Dedifferentiated amniotic fluid mesenchymal stem cell (primary cell): ENCODE measurements around the gene SIPA1.
A peak's percentile ranks its signal among the peaks of the same experiment; 100 is the strongest.

ENCODE experiments used
- DNase-seq: peaks from one replicate; pipeline ENCODE4 v3.0.0-alpha.2; 2016; ENCODE audit errors: extremely low spot score

Gene SIPA1

DNA sequence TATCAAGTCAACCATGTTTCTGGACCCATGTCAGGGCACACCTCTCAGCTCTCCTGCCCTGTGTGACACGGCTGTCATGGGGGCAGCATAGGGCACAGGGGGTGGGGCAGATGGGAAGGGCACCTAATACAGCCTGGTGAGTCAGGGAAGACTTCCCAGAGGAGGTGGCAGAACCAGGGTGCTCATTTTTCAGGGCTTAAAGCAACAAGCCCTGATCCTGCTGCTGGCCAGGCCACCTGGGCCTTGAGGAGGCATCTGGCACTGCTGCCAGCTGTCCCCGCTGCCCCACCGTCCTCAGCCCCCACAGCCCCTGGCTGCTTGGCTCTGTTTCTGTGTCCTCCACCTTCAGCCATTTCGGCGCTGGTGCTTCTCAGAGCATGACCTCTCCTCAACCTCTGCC, 28.2 kb upstream of the SIPA1 start:
- no peak for DNase-seq

DNA sequence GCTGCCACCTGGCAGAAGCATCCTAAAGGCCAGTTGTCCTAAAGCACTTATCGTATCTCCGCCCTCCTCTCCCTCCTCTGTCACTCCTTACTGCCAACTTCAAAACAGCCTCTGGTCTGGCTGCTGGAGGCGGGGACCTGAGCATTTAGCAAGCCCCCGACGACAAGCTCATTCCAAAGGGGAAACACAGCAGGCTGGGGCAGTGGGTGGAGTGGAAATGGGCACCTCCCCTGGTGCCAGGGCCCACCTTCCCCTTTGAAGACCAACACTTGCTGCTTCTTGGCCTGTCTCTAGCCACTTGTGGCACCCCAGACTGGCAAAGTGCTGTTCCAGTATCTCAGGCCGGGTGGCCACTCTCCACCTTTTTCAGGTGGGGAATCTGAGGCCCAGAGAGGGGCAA, 27.5 kb upstream of the SIPA1 start:
- DNase-seq: no peak

DNA sequence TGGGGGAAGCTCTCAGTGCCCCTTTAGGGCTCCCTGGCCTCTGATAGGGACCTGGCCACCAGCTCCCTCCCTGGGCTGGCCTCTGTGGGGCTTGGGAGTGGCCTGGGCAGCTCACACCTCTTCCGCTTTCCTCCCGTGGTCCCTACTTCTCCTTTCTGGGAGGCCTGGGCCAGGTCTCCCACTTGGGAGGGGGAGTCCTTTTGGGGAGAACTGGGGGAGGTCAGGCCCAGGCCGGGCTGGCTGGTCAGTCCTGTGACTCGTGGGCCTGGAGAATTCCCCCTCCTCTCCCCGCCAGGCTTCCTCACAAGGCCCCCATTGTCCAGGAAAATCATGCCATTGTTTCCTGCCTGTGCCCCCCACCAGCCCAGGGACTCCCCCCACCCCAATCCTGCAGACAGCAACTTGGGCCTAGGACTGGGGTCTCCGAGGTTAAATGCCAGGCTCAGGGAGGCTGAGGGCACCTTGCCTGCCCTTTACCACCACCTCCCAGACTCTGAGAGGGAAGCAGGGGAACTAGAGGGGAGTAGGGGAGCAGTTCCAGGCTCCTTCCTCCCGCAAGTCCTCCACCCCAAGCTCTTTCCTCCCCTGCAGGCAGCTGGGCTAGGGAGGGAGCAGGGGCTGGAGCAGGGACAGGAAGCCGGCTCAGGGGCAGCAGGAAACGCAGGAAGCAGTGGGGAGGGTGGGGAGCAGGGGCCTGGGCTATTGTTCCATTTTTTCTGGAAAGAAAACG, 26.7 kb upstream of the SIPA1 start:
- DNase-seq: no peak

DNA sequence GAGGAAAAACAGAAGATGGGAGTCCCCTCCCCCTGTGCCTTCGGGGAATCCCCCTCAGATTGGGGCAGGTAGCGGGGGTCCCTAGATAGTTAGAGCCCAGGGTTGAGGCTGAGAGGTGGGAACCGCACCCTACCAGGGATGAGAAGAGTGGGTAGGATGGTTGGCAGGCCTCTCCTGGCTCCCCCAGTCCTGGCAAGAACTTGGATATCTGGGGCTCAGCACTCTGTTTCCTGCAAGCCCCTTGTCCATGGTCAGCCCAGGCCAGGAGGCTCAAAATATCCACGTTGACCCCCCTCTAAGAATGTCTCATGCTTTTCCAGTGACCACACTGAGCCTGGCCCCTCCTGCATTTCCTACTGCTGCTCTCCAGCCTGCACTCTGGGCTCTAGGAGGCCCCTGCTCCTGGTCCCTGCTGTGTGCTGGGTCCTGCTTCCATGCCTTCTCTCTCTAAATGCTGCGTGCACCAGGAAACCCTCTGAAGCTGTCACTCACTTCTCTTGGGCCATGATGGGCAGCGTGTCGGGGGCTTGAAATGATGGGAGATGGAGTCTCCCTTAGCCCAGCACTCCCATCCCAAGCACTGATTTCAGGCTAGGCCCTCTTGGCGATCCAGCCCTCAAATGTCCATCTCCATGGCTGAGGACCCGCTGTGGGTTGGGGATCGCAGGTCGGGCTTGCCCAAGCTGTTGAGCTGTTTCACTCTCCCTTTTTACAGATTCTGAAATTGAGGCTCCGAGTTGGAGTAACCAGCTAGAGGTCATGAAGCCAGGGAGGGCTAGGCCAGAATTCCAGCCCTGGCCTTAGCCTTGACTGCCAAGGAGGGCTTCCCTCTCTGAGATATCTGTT, 25.9 kb upstream of the SIPA1 start:
- no peak for DNase-seq

DNA sequence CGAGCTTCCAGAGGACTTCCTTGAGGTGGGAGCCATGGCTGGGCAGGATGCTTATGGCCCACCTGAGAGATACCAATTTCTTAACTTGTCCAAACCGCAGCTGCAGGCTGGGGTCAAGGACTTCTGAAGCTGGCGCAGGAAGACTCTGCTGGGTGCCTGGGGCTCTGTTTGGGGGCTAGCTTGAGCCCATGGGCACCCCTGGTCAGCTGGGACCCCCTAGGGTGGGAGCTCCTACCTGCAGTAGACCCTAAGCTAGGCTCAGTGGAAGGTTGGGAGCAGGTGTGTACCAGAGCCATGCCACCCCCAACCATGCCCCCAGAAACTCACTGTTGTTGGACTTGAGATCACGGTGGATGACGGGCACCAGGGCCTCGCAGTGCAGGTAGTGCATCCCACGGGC, 25.2 kb upstream of the SIPA1 start:
- DNase-seq: no peak

DNA sequence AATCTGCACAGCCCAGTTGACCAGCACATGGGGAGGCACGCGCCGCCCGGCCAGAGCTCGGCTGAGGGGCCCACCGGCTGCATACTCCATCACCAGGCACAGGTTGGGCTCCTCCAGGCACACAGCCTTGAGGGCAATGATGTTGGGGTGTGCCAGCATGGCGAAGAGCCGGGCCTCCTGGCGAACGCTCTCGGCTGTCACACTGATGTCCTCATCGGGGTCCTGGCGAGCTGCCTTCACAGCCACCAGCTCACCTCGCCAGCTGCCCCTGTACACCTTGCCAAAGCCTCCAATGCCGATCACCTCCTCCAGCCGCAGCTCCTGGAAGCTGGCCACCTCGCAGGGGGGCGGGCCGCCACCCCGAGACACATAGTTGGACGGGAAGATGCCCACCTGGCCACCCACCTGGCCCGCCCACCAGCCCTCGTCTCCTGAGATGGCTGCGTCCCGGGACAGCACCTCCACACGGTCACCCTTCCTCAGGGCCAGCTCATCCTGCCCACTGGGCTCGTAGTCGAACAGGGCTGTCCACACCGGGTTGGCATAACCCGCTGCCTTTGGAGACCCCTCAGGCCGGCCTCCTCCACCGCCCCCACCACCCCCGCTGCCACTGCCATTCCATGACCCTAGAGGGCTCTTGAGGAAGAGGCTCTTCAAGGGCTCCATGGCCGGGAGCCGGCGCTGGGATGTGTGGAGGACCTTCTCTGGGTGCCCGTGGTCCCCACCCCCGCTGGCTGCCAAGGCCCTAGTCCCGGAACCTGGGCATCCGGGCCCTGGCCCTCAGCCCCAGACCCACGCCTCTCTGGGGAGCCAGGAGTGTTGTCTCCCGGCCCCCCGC, 24.6 kb upstream of the SIPA1 start:
- no peak for DNase-seq

DNA sequence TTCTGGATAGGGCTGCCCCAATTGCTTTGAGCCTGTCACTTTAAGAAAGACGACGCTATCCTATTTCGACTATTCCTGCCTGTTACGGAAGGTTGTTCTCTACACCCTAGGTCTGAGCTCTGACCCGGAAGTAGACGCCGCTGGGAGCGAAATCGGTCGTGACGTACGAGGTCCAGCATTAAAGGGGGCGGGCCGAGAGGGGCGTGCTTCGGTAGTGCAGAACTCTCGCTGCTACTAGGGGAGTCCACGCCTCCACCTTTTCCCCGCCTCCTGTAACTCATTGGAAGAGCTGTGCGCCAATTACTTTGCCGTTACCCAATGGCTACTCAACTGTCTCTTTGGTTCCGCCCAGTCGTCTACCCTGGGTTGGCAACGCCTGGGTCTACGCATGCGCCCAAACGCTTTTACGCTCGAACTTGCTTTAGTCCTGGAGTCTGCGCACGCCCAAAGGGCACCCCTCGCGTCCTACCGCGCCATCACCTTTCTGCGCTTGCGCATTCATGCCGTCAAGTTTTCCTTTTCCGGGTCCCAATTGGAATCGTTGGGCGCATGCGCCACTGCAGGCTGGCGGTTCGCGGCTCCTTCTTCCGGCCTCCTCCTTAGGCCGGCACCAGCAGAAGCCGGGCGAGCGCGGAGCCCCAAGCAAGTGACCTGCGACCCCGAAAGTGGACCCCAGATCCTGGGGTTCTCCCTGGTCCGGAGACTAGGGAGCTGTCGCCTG, 22.5 kb upstream of the SIPA1 start, which contains the start of gene PCNX3:
PCNX3 (plus strand) TSS at position 548 of the 721 bp plus-strand sequence. CDS start 536 bp downstream, outside the sequence.
- DNase-seq: peak; percentile 100

DNA sequence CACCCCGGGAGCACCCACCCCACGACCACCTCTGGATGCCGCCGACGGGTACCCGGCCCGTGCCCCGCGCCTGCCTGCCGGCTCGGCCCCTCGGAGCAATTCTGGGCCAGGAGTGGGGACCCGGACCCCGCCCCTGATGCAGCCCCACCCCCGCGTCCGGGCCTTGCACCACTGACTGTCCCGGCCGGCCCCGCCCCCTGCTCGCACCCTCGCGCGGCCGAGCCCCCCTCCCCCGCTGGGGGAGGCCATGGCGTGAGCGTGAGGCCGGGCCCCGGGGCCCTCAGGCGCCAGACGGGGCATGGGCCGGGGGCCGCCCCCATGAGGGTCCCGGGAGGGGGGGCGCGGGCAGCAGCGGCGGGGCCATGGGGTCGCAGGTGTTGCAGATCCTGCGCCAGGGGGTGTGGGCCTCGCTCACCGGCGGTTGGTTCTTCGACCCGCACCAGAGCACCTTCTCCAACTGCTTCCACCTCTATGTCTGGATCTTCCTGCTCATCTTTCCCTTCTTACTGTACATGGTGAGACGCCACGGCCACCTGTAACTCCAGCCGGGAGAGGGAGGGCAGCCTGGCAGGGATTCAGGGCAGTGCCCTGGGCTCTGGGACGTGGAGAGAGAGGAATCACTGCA, 21.8 kb upstream of the SIPA1 start:
- DNase-seq: no peak

DNA sequence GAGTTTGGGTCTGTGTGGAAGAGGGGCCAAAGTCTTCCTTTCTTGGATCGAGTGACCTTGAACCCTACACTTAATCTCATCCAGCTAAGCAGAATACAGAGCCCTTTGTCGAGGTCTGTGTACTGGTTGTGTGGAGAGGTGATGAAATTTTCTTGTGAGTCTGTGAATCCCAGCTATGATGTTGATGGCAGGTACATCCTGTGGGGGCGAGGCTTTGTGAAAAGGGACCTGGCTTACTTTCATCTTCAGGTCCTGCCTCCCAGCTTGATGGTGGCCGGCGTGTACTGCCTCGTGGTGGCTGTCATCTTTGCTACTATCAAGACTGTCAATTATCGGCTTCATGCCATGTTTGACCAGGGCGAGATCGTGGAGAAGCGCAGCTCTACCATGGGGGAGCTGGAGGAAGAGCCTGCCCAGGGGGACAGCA, 21.3 kb upstream of the SIPA1 start:
- no peak for DNase-seq

DNA sequence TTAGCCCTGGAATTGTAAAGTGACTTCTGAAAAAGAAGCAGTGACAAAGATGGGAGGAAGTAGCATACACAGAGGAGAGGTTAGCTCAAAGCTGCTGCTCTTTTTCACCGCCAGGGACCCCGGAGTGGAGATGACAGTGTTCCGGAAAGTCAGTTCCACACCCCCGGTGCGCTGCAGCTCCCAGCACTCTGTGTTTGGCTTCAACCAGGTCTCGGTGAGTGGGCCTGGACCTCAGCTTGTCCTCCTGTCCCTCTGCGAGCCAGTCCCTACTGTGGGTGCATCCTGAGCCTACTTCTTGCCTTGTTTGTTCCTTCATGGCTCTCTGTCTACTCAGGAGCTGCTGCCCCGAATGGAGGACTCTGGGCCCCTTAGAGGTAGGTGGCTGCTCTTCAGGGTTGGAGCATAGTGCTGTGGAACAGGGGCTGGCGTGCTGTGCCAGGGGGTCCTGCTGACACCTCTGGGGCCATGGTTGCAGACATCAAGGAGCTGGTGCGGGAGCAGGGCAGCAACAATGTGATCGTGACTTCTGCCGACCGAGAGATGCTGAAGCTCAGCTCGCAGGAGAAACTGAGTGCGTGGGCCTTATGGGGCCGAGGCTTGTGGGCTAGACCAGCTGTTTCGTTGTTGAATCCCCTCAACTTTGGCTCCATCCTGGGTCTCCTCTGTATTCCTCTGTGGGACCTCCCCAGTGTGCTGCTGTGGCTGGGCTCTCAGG, 20.6 kb upstream of the SIPA1 start:
- no peak for DNase-seq

DNA sequence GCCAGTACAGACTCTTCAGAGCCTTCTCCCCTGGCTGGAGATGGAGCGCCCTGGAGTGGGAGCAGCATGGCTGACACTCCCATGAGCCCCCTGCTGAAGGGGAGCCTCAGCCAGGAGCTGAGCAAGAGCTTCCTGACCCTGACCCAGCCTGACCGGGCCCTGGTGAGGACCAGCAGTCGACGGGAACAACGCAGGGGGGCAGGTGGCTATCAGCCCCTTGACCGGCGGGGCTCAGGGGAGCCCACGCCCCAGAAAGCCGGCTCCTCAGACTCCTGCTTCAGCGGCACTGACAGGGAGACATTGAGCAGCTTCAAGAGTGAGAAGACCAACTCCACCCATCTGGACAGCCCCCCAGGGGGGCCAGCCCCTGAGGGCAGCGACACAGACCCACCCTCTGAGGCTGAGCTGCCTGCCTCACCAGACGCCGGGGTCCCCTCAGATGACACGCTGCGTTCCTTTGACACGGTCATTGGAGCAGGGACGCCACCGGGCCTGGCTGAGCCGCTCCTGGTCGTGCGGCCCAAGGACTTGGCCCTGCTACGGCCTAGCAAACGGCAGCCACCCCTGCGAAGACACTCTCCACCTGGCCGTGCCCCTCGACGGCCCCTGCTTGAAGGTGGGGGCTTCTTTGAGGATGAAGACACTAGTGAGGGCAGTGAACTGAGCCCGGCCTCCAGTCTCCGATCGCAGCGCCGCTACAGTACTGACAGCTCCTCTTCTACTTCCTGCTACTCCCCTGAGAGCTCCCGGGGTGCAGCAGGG, 19.7 kb upstream of the SIPA1 start:
- DNase-seq: no peak

DNA sequence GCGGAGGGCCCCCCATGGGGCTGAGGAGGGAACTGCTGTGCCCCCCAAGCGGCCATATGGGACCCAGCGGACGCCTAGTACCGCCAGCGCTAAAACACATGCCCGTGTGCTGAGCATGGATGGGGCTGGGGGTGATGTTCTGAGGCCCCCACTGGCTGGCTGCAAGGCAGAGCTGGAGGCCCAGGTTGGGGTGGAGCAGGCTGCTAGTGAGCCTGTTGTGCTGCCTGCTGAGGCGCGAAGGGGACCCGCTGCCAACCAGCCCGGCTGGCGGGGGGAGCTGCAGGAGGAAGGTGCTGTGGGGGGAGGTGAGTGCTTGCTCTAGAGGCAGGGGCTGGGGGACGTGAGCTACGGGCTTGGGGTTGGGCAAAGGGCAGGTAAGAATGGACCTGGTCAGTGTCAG, 19.1 kb upstream of the SIPA1 start:
- DNase-seq: no peak

DNA sequence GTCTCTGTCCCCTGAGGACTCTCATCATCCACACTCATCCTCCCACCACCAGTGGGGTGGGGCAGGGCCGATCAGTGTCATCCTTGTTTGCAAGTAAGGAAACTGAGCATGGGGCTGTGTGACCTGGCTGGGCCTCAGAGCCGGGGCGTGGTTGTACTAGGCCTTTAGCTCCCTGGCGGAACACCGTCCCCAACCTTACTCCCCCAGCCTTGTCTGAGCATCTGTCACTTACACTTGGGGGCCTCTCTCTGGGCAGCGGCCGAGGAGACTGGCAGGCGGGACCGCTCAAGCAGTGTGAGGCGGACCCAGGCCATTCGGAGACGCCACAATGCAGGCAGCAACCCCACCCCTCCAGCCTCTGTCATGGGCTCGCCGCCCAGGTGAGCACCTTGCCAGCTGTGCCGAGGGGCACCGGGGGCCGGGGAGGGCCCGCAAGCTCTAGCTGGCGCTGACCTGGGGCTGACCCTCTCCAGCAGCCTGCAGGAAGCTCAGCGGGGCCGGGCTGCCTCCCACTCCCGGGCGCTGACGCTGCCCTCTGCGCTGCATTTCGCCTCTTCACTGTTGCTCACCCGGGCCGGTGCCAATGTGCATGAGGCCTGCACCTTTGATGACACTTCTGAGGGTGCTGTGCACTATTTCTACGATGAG, 18.5 kb upstream of the SIPA1 start:
- DNase-seq: no peak

DNA sequence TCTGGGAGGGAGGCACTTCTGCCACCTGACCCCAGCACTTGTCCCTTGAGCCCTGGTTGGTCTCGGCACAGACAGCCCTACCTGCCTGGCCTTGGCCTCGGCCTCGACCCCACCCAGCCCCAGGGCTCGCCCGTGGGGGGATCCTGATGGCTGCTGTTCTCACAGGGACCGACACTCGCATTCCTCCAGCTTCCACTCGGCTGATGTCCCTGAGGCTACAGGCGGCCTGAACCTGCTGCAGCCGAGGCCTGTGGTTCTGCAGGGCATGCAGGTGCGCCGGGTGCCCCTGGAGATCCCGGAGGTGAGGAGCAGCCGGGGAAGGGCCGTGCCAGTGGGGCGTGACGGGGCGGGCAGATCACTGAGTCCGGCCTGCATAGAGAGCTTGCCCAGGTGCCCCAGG, 17.2 kb upstream of the SIPA1 start:
- no peak for DNase-seq

DNA sequence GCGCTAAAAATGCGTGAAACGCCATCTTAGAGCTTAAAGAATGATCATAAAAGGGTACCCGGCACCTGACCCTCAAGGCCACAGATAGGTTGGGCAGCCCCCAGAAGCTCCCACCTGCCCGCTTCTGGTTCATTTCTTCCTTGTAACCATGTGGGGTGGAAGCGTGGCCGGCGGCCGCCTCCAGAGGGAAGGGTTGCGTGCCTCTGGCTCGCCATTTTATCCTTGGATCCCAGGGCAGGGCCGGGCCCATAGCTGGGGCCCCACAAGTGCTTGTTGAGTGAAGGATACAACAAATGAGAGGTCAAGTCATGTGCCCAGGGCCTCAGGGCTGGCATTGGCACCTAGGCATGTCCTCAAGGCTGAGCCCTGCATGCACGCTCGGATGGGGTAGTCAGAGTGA, 16.4 kb upstream of the SIPA1 start:
- DNase-seq: no peak

DNA sequence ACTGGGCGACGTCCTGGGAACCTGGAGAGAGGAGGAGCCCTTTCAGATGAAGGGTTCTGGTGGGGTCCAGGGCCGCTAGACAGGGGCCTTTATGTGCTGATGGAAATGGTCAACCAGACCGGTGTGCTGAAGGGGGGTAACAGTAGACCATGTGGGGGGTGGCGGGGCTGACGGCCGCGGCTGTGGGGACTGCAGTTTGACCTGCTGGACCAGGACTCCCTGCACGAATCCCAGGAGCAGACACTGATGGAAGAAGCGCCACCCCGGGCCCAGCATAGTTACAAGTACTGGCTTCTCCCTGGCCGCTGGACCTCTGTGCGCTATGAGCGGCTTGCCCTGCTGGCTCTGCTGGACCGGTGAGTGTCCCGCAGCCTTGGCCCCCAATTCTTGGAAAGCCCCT, 15.9 kb upstream of the SIPA1 start:
- DNase-seq: no peak

DNA sequence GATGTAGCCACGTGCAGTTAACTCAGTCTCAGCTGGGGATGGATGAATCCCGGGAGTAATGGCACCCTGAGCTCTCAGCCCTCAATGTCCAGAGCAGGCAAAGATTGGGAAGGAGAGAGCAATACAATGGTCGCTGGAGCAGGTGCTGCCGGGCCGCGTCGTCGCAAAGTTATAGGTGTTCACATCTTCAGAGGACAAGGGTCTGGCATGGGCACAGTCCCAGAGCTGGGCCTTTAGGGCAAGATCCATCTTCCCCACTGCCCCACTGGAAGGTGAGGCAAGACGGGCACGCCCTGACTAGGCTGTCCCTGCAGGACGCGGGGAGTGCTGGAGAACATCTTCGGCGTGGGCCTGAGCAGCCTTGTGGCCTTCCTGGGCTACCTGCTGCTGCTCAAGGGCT, 14.7 kb upstream of the SIPA1 start:
- DNase-seq: no peak

DNA sequence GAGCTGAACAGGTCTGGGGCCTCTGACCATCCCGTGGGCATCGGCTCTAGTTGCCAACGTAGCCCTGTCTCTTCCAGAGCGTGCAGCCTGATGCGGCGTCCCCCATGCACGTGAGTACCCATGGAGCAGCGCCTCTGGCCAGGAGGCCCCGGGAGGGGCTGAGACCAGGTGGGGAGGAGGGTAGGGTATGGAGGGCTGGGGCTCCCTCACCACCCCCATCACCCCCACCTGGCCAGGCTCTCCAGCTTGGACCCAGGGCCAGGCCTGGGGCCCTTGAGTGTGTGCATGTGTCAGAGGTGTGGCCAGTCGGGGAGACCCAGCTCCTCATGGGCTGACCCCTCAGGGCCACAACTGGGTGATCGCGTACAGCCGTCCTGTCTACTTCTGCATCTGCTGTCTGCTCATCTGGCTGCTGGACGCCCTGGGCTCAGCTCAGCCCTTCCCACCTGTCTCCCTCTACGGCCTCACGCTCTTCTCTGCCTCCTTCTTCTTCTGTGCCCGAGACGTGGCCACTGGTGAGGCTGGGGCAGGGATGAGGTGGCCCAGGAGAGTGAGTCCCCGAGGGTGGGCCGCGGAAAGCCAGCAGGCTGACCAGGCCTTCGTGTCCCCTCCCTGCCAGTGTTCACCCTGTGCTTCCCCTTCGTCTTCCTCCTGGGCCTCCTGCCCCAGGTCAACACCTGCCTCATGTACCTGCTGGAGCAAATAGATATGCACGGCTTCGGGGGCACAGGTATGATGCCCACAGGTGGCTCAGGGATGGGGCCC, 13.9 kb upstream of the SIPA1 start:
- DNase-seq: no peak
